SU-DHL-6 (cell line): ENCODE results near the gene FAM171A1.

ENCODE experiments used
- H2AFZ ChIP-seq: fragments of 200-600 bp; sonication (generic); 2 replicates; pipeline ENCODE4 v1.6.1; 2014; ENCODE audit warnings: low read depth, mild to moderate bottlenecking, moderate library complexity, mixed read lengths, antibody characterized with exemption, low read length; ENCODE audit not compliant: severe bottlenecking
- H3F3A ChIP-seq: fragments of 200-600 bp; shearing (Covaris generic); 2 replicates; pipeline ENCODE4 v1.6.0; 2016; ENCODE audit warnings: antibody characterized with exemption, mild to moderate bottlenecking; ENCODE audit not compliant: insufficient read depth
- H3K27ac ChIP-seq: fragments of 200-600 bp; sonication (generic); 2 replicates; pipeline ENCODE4 v1.5.1; 2016; ENCODE audit warnings: low read depth, mild to moderate bottlenecking, low read length, moderate library complexity, mixed read lengths
- H3K27me3 ChIP-seq: fragments of 200-600 bp; sonication (generic), shearing (Covaris generic); 2 replicates; pipeline ENCODE4 v1.6.0; 2014; ENCODE audit warnings: mild to moderate bottlenecking, low read length
- H3K36me3 ChIP-seq: fragments of 200-600 bp; sonication (generic); 2 replicates; pipeline ENCODE4 v1.6.1; 2014; ENCODE audit warnings: mild to moderate bottlenecking, low read length, mixed read lengths
- H3K4me2 ChIP-seq: fragments of 300-600, 200-600 bp; shearing (Covaris generic), sonication (generic); 2 replicates; pipeline ENCODE4 v1.6.0; 2014; ENCODE audit warnings: low read length, low read depth, mild to moderate bottlenecking; ENCODE audit not compliant: poor library complexity, severe bottlenecking
- H3K4me3 ChIP-seq: fragments of 200-600 bp; sonication (generic); 2 replicates; pipeline ENCODE4 v1.5.1; 2014; ENCODE audit warnings: antibody characterized with exemption, low read length, mild to moderate bottlenecking, mixed read lengths; ENCODE audit not compliant: insufficient read depth, poor library complexity, severe bottlenecking
- H3K79me2 ChIP-seq: fragments of 200-600 bp; sonication (generic); 2 replicates; pipeline ENCODE4 v1.6.1; 2014; ENCODE audit warnings: mild to moderate bottlenecking, low read length, moderate library complexity; ENCODE audit not compliant: insufficient read depth
- H3K9ac ChIP-seq: fragments of 200-600 bp; sonication (generic); 2 replicates; pipeline ENCODE4 v1.7.0; 2014; ENCODE audit warnings: mild to moderate bottlenecking, low read length
- H3K9me2 ChIP-seq: fragments of 200-600 bp; sonication (generic); replicated peaks from 2 replicates; pipeline ENCODE4 v1.6.1; 2014; ENCODE audit warnings: low read length; ENCODE audit not compliant: insufficient read depth
- H3K9me3 ChIP-seq: fragments of 200-600 bp; sonication (generic); 2 replicates; pipeline ENCODE4 v1.6.1; 2014; ENCODE audit warnings: low read length, mixed read lengths; ENCODE audit not compliant: insufficient read depth
- H4K20me1 ChIP-seq: fragments of 200-600 bp; sonication (generic); 2 replicates; pipeline ENCODE4 v1.6.1; 2014; ENCODE audit warnings: low read depth, mild to moderate bottlenecking, antibody characterized with exemption, low read length, moderate library complexity, mixed read lengths
- CTCF ChIP-seq: fragments of 200-600 bp; sonication (generic); IDR thresholded peaks from one replicate; pipeline ENCODE4 v1.5.1; 2017; ENCODE audit warnings: antibody characterized with exemption, mild to moderate bottlenecking, low read length, moderate library complexity; ENCODE audit not compliant: insufficient read depth, poor library complexity, severe bottlenecking
- EZH2phosphoT487 ChIP-seq: fragments of 200-600 bp; sonication (generic), shearing (Covaris generic); conservative IDR thresholded peaks from 2 replicates; pipeline ENCODE4 v1.6.1; 2018; ENCODE audit warnings: mild to moderate bottlenecking, antibody characterized with exemption, low read length, moderate library complexity, mixed read lengths

Gene FAM171A1

DNA sequence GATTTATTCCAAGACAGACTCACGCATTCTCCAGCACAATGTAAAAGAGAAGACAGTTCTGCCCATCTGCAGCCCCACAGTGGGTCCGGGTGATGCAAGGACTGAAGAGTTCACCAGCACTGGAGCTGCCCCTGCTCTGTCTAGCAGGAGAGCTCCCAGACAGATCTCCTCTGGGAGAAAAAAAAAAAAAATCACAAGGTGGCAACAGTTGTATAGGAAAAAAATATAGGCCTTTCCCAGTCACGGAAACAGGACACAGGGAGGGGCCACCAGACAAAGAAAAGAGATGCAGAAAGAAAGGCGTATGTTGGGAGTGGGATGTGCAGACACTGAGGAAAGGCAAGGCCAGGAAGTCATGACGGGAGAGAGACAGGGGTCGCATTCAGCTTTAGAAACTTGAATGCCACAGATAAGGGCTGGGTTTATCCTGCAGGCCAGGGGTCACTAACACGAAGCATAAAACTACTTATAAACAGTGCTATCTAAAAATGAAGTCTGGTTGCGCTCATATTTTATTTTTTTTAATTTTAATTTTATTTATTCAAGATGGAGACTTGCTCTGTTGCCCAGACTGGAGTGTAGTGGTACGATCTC is 54.1 kb downstream of the FAM171A1 start:
- Histone ChIP-seq H3K27me3 (no peaks in the 10 kb centered on the region), H3K36me3 (no peaks in the 10 kb centered on the region), H3K4me2 (no peak overlapping the region), H3K9me2 (no peaks in the 10 kb centered on the region), H3F3A (no peaks in the 10 kb centered on the region), H3K79me2 (no peaks in the 10 kb centered on the region), H4K20me1 (no peaks in the 10 kb centered on the region), H3K27ac (no peak overlapping the region), H3K4me3 (no peak overlapping the region), H3K9me3 (no peaks in the 10 kb centered on the region; the same call in 1 of the 2 replicates), H2AFZ (no peak overlapping the region), H3K9ac (no peak overlapping the region)
- TF ChIP-seq CTCF (no peak), EZH2phosphoT487 (no peak)

- no peak for TF ChIP-seq EZH2phosphoT487
- no peak for TF ChIP-seq CTCF
- no peak overlapping the region for H3K27ac ChIP-seq
- H2AFZ ChIP-seq = no peak overlapping the region
- no peaks in the 10 kb centered on the region for H3K27me3 ChIP-seq
- H3K9me3 ChIP-seq = no peaks in the 10 kb centered on the region
- H3K4me3 ChIP-seq = no peak overlapping the region
- no peaks in the 10 kb centered on the region for H3K36me3 ChIP-seq
- no peak overlapping the region for H3K4me2 ChIP-seq
- H3K9me2 ChIP-seq = no peaks in the 10 kb centered on the region
- no peak overlapping the region for H3K9ac ChIP-seq
- no peaks in the 10 kb centered on the region for H3F3A ChIP-seq
- H3K79me2 ChIP-seq = no peaks in the 10 kb centered on the region
- no peaks in the 10 kb centered on the region for H4K20me1 ChIP-seq
Observed at GRCh38 chr10:15316145-15316544, 54.9 kb downstream of the FAM171A1 start.

GRCh38 chr10:15315286-15315685 is 55.8 kb downstream of the FAM171A1 start:
- no peaks in the 10 kb centered on the region for H3K36me3 ChIP-seq
- TF ChIP-seq EZH2phosphoT487 (no peak), CTCF (no peak)
- H3K9me2 ChIP-seq = no peaks in the 10 kb centered on the region
- H4K20me1 ChIP-seq = no peaks in the 10 kb centered on the region
- H3K9me3 ChIP-seq = no peaks in the 10 kb centered on the region
- no peak overlapping the region for H3K4me3 ChIP-seq
- H3K79me2 ChIP-seq = no peaks in the 10 kb centered on the region
- no peak overlapping the region for H3K27ac ChIP-seq
- H3K9ac ChIP-seq = no peak overlapping the region
- no peaks in the 10 kb centered on the region for H3F3A ChIP-seq
- H3K27me3 ChIP-seq = no peaks in the 10 kb centered on the region
- H2AFZ ChIP-seq = no peak overlapping the region
- H3K4me2 ChIP-seq = no peak overlapping the region
